ENCODE results near the gene ADIG. TPM values are rescaled to one million over a fixed set of nuclear protein-coding genes. Genes with fewer than 3 reads are reported as not detected.

Gene ADIG
- total RNA-seq, 6 experiments from 2014 or later: not detected

DNA sequence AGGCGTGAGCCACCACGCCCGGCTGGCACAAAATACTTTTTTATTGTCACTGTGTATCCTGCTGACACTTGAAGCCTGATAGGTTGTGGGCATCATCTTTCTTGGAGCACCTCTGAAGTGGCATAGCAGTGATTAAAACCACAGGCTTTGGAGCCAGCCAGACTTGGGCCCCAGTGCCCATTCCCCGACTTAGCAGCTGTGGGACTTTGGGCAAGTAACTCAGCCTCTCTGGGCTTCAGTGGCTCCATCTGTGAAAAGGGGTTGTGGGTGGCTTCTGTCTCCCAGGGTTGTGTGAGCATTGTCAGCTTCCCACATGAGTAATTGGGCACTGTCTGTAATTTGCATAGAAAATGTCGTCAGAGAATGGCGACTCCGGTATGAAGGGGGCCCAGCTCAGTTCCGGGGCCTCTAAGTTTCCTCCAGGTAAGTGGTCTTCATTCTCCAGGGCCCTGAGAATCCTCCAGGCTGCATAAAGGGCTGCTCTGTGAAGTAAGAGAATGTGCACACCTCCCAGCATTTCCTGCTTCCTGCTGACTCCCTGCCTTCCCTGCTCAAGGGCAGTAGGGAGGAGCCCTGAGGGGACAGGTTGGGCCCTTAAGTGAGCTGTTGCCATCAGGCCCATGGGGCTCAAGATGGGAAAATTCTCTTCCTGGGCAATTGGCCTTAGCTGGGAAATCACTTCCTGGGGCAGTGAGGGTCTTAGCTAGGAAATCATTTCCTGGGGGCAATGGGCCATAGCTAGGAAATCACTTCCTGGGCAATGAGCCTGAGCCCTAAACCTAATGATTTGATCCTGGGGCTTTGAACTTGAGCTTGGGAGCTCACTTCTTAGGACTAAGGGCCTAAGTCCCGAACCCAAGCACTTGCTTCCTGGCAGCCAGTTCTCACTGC lies 47.8 kb downstream of the ADIG start:
- Mint-ChIP-seq H3K36me3 (ENCODE audit: low read depth) (no peaks in the 10 kb centered on the region), H3K9me3 (no peaks in the 10 kb centered on the region), H3K4me1 (ENCODE audit: low read depth) (peaks cover 5% of the 10 kb centered on the region), H3K27ac (no peak overlapping the region), H3K27me3 (ENCODE audit: insufficient read depth) (peaks cover 6% of the 10 kb centered on the region), H3K4me3 (no peak overlapping the region)
- no peak for DNase-seq
- no peak for TF ChIP-seq CTCF (IDR thresholded peaks at IDR 0.05)

DNA sequence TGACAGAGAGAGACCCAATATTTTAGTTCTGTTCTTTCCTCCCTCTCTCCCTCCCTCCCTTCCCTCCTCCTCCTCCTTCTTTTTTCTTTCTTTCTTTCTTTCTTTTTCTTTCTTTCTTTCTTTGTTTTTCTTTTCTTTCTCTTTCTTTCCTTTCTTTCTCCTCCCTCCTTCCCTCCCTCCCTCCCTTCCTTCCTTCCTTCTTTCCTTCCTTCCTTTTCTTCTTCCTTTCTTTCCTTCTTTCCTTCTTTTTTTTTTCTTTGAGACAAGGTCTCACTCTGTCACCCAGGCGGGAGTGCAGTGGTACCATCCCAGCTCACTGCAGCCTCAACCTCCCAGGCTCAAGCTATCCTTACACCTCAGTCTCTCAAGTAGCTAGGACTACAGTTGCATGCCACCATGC lies 49.0 kb downstream of the ADIG start:
- no peak overlapping the region for H3K27ac Mint-ChIP-seq

GRCh38 chr20:38630727-38631126 lies 49.7 kb downstream of the ADIG start:
- TF ChIP-seq CTCF (IDR thresholded peaks at IDR 0.05): no peak
- Mint-ChIP-seq H3K27ac (no peak overlapping the region), H3K27me3 (ENCODE audit: insufficient read depth) (peaks cover 2% of the 10 kb centered on the region), H3K9me3 (no peaks in the 10 kb centered on the region), H3K4me1 (ENCODE audit: low read depth) (peaks cover 6% of the 10 kb centered on the region; the same call in 1 of the 2 replicates), H3K36me3 (ENCODE audit: low read depth) (no peaks in the 10 kb centered on the region), H3K4me3 (no peak overlapping the region)
- no peak for DNase-seq

More for the DNA sequence above, 49.0 kb downstream of the ADIG start:
- DNase-seq: no peak
- no peaks in the 10 kb centered on the region for H3K9me3 Mint-ChIP-seq
- no peak overlapping the region for H3K4me3 Mint-ChIP-seq
- peaks cover 2% of the 10 kb centered on the region for H3K27me3 Mint-ChIP-seq (ENCODE audit: insufficient read depth)
- TF ChIP-seq CTCF (IDR thresholded peaks at IDR 0.05): no peak
- peaks cover 5% of the 10 kb centered on the region; the same call in 1 of the 2 replicates for H3K4me1 Mint-ChIP-seq (ENCODE audit: low read depth)
- no peaks in the 10 kb centered on the region for H3K36me3 Mint-ChIP-seq (ENCODE audit: low read depth)

DNA sequence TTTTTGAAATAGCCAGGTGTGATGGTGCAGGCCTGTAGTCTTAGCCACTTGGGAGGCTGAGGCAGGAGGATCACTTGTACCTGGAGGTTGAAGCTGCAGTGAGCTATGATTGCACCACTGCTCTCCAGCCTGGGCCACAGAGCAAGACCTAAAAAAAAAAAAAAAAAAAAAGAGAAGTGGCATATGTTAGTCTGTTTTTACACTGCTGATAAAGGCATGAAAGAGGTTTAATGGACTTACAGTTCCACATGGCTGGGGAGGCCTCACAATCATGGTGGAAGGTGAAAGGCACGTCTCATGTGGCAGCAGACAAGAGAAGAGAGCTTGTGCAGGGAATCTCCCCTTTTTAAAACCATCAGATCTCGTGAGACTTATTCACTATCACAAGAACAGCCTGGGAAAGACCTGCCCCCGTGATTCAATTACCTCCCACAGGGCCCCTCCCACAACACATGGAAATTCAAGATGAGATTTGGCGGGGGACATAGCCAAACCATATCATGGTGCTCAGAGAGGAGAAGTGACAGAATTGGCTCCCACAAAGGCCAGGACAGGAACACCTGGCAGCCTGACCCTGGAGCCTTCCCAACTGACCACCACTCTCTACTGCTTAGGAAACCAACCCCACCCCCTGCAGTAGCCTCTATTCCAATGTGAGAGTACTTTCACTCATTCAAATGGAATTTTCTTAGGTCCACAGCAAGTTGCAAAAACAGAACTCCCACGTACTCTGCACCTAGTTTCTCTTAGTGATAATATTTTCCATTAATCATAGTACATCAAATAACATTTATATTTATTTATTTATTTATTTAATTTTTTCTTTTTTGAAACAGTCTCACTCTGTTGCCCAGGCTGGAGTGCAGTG lies 50.4 kb downstream of the ADIG start:
- H3K4me3 Mint-ChIP-seq: no peak overlapping the region
- H3K9me3 Mint-ChIP-seq: no peaks in the 10 kb centered on the region
- H3K27ac Mint-ChIP-seq: no peak overlapping the region
- TF ChIP-seq CTCF (IDR thresholded peaks at IDR 0.05): no peak
- H3K27me3 Mint-ChIP-seq (ENCODE audit: insufficient read depth): peaks cover 2% of the 10 kb centered on the region
- peaks cover 10% of the 10 kb centered on the region; the same call in 1 of the 2 replicates for H3K4me1 Mint-ChIP-seq (ENCODE audit: low read depth)
- no peak for DNase-seq
- H3K36me3 Mint-ChIP-seq (ENCODE audit: low read depth): no peaks in the 10 kb centered on the region

DNA sequence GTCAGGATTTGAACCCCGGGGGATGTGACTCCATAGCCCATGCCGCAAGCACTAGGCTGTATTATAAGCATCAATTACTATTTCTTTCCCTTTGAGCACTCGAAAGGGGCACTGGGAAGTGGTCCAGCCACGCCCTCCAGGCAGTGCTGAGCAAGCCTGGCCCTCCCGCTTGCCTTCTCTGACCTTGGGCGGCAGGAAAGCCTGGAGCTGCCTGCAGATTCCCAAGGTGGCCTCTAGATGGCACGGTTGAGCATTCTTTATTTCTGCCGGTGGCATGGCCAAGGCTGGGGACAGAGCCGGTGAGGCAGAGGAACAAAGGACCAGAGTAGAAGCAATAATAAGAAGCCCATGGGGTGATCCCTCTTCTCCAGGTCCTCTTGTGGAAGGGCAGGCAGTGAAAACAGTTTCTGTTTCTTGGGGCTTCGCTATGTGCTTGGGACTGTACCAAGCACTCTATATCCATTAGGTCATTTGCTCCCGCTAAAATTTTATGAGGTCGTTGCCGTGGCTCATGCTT lies 52.6 kb downstream of the ADIG start:
- TF ChIP-seq CTCF (IDR thresholded peaks at IDR 0.05): peak; percentile 89
- peak; percentile 45 for DNase-seq
- peaks cover 9% of the 10 kb centered on the region for H3K27me3 Mint-ChIP-seq (ENCODE audit: insufficient read depth)
- H3K4me3 Mint-ChIP-seq: no peak overlapping the region
- H3K36me3 Mint-ChIP-seq (ENCODE audit: low read depth): no peaks in the 10 kb centered on the region
- H3K4me1 Mint-ChIP-seq (ENCODE audit: low read depth): peaks cover 10% of the 10 kb centered on the region; the same call in 1 of the 2 replicates
- H3K27ac Mint-ChIP-seq: no peak overlapping the region
- no peaks in the 10 kb centered on the region for H3K9me3 Mint-ChIP-seq
